ENCODE results near the gene GSG1L.

Gene GSG1L

GRCh38 chr16:27993587-27993986, 69.9 kb downstream of the GSG1L start:
- no peaks in the 10 kb centered on the region for H3K36me3 ChIP-seq
- TF ChIP-seq CTCF (IDR thresholded peaks at IDR 0.05; ENCODE audit: low read depth, low read length), result no peak
- H3K27ac ChIP-seq, result no peak overlapping the region; the same call in 1 of the 2 replicates
- peaks cover 4% of the 10 kb centered on the region for H3K9me3 ChIP-seq (ENCODE audit: severe bottlenecking)
- DNase-seq, result no peak
- no peaks in the 10 kb centered on the region for H3K27me3 ChIP-seq (ENCODE audit: insufficient read depth, low read depth, severe bottlenecking)
- H3K4me3 ChIP-seq (ENCODE audit: low read depth, low read length), result no peak overlapping the region

GRCh38 chr16:27991876-27992275, 71.6 kb downstream of the GSG1L start:
- H3K27ac ChIP-seq, result no peak overlapping the region
- no peaks in the 10 kb centered on the region for H3K36me3 ChIP-seq
- no peak for DNase-seq
- peaks cover 4% of the 10 kb centered on the region for H3K9me3 ChIP-seq (ENCODE audit: severe bottlenecking)
- H3K4me3 ChIP-seq (ENCODE audit: low read depth, low read length), result no peak overlapping the region
- no peaks in the 10 kb centered on the region for H3K27me3 ChIP-seq (ENCODE audit: insufficient read depth, low read depth, severe bottlenecking)
- TF ChIP-seq CTCF (IDR thresholded peaks at IDR 0.05; ENCODE audit: low read depth, low read length), result no peak

- Histone ChIP-seq H3K4me3 (ENCODE audit: low read depth, low read length) (no peak overlapping the region), H3K27ac (no peak overlapping the region), H3K36me3 (no peaks in the 10 kb centered on the region), H3K27me3 (ENCODE audit: insufficient read depth, low read depth, severe bottlenecking) (no peaks in the 10 kb centered on the region), H3K9me3 (ENCODE audit: severe bottlenecking) (peaks cover 4% of the 10 kb centered on the region)
- DNase-seq, result no peak
- no peak for TF ChIP-seq CTCF (IDR thresholded peaks at IDR 0.05; ENCODE audit: low read depth, low read length)
Measured at GRCh38 chr16:27985981-27986380, 77.5 kb downstream of the GSG1L start.

GRCh38 chr16:27984121-27984520, 79.4 kb downstream of the GSG1L start:
- DNase-seq, result no peak
- Histone ChIP-seq H3K27me3 (ENCODE audit: insufficient read depth, low read depth, severe bottlenecking) (no peaks in the 10 kb centered on the region), H3K27ac (no peak overlapping the region), H3K4me3 (ENCODE audit: low read depth, low read length) (no peak overlapping the region), H3K36me3 (no peaks in the 10 kb centered on the region), H3K9me3 (ENCODE audit: severe bottlenecking) (peaks cover 4% of the 10 kb centered on the region)
- no peak for TF ChIP-seq CTCF (IDR thresholded peaks at IDR 0.05; ENCODE audit: low read depth, low read length)

- Histone ChIP-seq H3K36me3 (no peaks in the 10 kb centered on the region), H3K27me3 (ENCODE audit: insufficient read depth, low read depth, severe bottlenecking) (no peaks in the 10 kb centered on the region), H3K4me3 (ENCODE audit: low read depth, low read length) (no peak overlapping the region), H3K27ac (no peak overlapping the region), H3K9me3 (ENCODE audit: severe bottlenecking) (peaks cover 4% of the 10 kb centered on the region)
- DNase-seq, result no peak
- no peak for TF ChIP-seq CTCF (IDR thresholded peaks at IDR 0.05; ENCODE audit: low read depth, low read length)
Measured at GRCh38 chr16:27983244-27983643, 80.3 kb downstream of the GSG1L start.

- DNase-seq, result peak; percentile 23
- no peak overlapping the region for H3K27ac ChIP-seq
- no peak for TF ChIP-seq CTCF (IDR thresholded peaks at IDR 0.05; ENCODE audit: low read depth, low read length)
- no peaks in the 10 kb centered on the region for H3K27me3 ChIP-seq (ENCODE audit: insufficient read depth, low read depth, severe bottlenecking)
- no peaks in the 10 kb centered on the region for H3K36me3 ChIP-seq
- H3K4me3 ChIP-seq (ENCODE audit: low read depth, low read length), result no peak overlapping the region
- peaks cover 4% of the 10 kb centered on the region for H3K9me3 ChIP-seq (ENCODE audit: severe bottlenecking)
Measured at GRCh38 chr16:27982184-27982583, 81.3 kb downstream of the GSG1L start.
